SJSA1 (cell line): ENCODE results near the gene MSI2. TPM values are rescaled to one million over a fixed set of nuclear protein-coding genes. Genes with fewer than 3 reads are reported as not detected.

ENCODE experiments used
- DNase-seq, 2 experiments: peaks; one replicate each; pipeline ENCODE4 v3.0.0-alpha.2; 2015 to 2020; ENCODE audit warnings: low spot score in 2 of 2, low read depth in 1 of 2
- H3K27ac ChIP-seq: fragments of 250-450 bp; sonication (Bioruptor Pico); 2 replicates; pipeline ENCODE4 v1.5.1; 2020; ENCODE audit warnings: mild to moderate bottlenecking, moderate library complexity
- H3K27me3 ChIP-seq: fragments of 250-450 bp; sonication (Bioruptor Pico); replicated peaks from 2 replicates; pipeline ENCODE4 v1.5.1; 2020; ENCODE audit warnings: mild to moderate bottlenecking, moderate library complexity
- H3K36me3 ChIP-seq: fragments of 250-450 bp; sonication (Bioruptor Pico); 2 replicates; pipeline ENCODE4 v1.5.1; 2020; ENCODE audit warnings: mild to moderate bottlenecking
- H3K4me1 ChIP-seq: fragments of 250-450 bp; sonication (Bioruptor Pico); replicated peaks from 2 replicates; pipeline ENCODE4 v1.6.1; 2021; ENCODE audit warnings: mild to moderate bottlenecking
- H3K4me3 ChIP-seq: fragments of 250-450 bp; sonication (Bioruptor Pico); 2 replicates; pipeline ENCODE4 v1.5.1; 2020; ENCODE audit warnings: mild to moderate bottlenecking
- H3K9me3 ChIP-seq: fragments of 250-450 bp; sonication (Bioruptor Pico); replicated peaks from 2 replicates; pipeline ENCODE4 v1.5.1; 2020; ENCODE audit warnings: mild to moderate bottlenecking
- total RNA-seq: library from RNA; depleted of rRNA; stranded (reverse); fragments of >200 nt; shearing (Covaris generic); gene quantifications from 2 replicates; pipeline ENCODE4 v1.2.3, GENCODE V29; 2014

Gene MSI2
- total RNA-seq, 1 experiment from 2014 or later, result 39.8 TPM

GRCh38 chr17:57663326-57664070 is 407.2 kb downstream of the MSI2 start:
- DNase-seq, result no peak
- H3K4me3 ChIP-seq, result no peak overlapping the region
- H3K4me1 ChIP-seq, result peaks cover 19% of the 10 kb centered on the region

GRCh38 chr17:57665128-57665527 is 408.8 kb downstream of the MSI2 start:
- Histone ChIP-seq H3K27me3 (no peaks in the 10 kb centered on the region), H3K27ac (no peak overlapping the region), H3K4me3 (no peak overlapping the region), H3K9me3 (no peaks in the 10 kb centered on the region), H3K36me3 (no peaks in the 10 kb centered on the region), H3K4me1 (peaks cover 19% of the 10 kb centered on the region)
- peak in 1 of 2 experiments; percentile 33 for DNase-seq

More at GRCh38 chr17:57663326-57664070, 407.2 kb downstream of the MSI2 start:
- Histone ChIP-seq H3K9me3 (no peaks in the 10 kb centered on the region), H3K27ac (peak overlapping the region; percentile 89), H3K27me3 (no peaks in the 10 kb centered on the region), H3K36me3 (no peaks in the 10 kb centered on the region)

GRCh38 chr17:57665696-57666095 is 409.4 kb downstream of the MSI2 start:
- Histone ChIP-seq H3K36me3 (no peaks in the 10 kb centered on the region), H3K27ac (no peak overlapping the region), H3K4me1 (peaks cover 21% of the 10 kb centered on the region), H3K9me3 (no peaks in the 10 kb centered on the region), H3K4me3 (no peak overlapping the region), H3K27me3 (no peaks in the 10 kb centered on the region)
- DNase-seq, result peak in 1 of 2 experiments; percentile 46

- no peaks in the 10 kb centered on the region for H3K27me3 ChIP-seq
- no peak overlapping the region for H3K4me3 ChIP-seq
- DNase-seq, result peak in 1 of 2 experiments; percentile 34
- no peaks in the 10 kb centered on the region for H3K9me3 ChIP-seq
- peaks cover 27% of the 10 kb centered on the region for H3K4me1 ChIP-seq
- H3K27ac ChIP-seq, result no peak overlapping the region
- H3K36me3 ChIP-seq, result no peaks in the 10 kb centered on the region
These were observed 410.0 kb downstream of the MSI2 start for GRCh38 chr17:57666201-57666870.

GRCh38 chr17:57666946-57667345 is 410.6 kb downstream of the MSI2 start:
- no peaks in the 10 kb centered on the region for H3K36me3 ChIP-seq
- no peaks in the 10 kb centered on the region for H3K9me3 ChIP-seq
- no peaks in the 10 kb centered on the region for H3K27me3 ChIP-seq
- H3K4me3 ChIP-seq, result no peak overlapping the region
- peaks cover 33% of the 10 kb centered on the region for H3K4me1 ChIP-seq
- peak in 1 of 2 experiments; percentile 37 for DNase-seq
- no peak overlapping the region for H3K27ac ChIP-seq

GRCh38 chr17:57667461-57667923 is 411.2 kb downstream of the MSI2 start:
- no peak overlapping the region for H3K27ac ChIP-seq
- H3K4me1 ChIP-seq, result peaks cover 36% of the 10 kb centered on the region
- H3K27me3 ChIP-seq, result no peaks in the 10 kb centered on the region
- H3K9me3 ChIP-seq, result no peaks in the 10 kb centered on the region
- H3K4me3 ChIP-seq, result no peak overlapping the region
- peak in 1 of 2 experiments; percentile 44 for DNase-seq
- H3K36me3 ChIP-seq, result no peaks in the 10 kb centered on the region

- no peaks in the 10 kb centered on the region for H3K36me3 ChIP-seq
- H3K27me3 ChIP-seq, result no peaks in the 10 kb centered on the region
- H3K9me3 ChIP-seq, result no peaks in the 10 kb centered on the region
- H3K4me1 ChIP-seq, result peaks cover 31% of the 10 kb centered on the region
- no peak overlapping the region for H3K4me3 ChIP-seq
- H3K27ac ChIP-seq, result no peak overlapping the region
- peak in 1 of 2 experiments; percentile 8 for DNase-seq
These were observed 412.0 kb downstream of the MSI2 start for GRCh38 chr17:57668332-57668731.

GRCh38 chr17:57669671-57670529 is 413.6 kb downstream of the MSI2 start:
- peak in 1 of 2 experiments; percentile 31 for DNase-seq
- H3K27ac ChIP-seq, result no peak overlapping the region
- H3K4me1 ChIP-seq, result peaks cover 24% of the 10 kb centered on the region
- H3K36me3 ChIP-seq, result no peaks in the 10 kb centered on the region
- no peak overlapping the region for H3K4me3 ChIP-seq
- H3K9me3 ChIP-seq, result no peaks in the 10 kb centered on the region
- H3K27me3 ChIP-seq, result no peaks in the 10 kb centered on the region

- H3K27ac ChIP-seq, result no peak overlapping the region
These were observed 414.6 kb downstream of the MSI2 start for GRCh38 chr17:57670769-57671569.

GRCh38 chr17:57671667-57672632 is 415.6 kb downstream of the MSI2 start:
- Histone ChIP-seq H3K36me3 (no peaks in the 10 kb centered on the region), H3K4me3 (no peak overlapping the region), H3K27ac (no peak overlapping the region)

More at GRCh38 chr17:57670769-57671569, 414.6 kb downstream of the MSI2 start:
- Histone ChIP-seq H3K36me3 (no peaks in the 10 kb centered on the region), H3K4me1 (peaks cover 21% of the 10 kb centered on the region), H3K27me3 (no peaks in the 10 kb centered on the region), H3K9me3 (no peaks in the 10 kb centered on the region), H3K4me3 (no peak overlapping the region)
- DNase-seq, result peak; percentile 28 to 54

GRCh38 chr17:57672971-57673370 is 416.6 kb downstream of the MSI2 start:
- Histone ChIP-seq H3K9me3 (no peaks in the 10 kb centered on the region), H3K4me3 (no peak overlapping the region), H3K27me3 (no peaks in the 10 kb centered on the region), H3K4me1 (peaks cover 21% of the 10 kb centered on the region), H3K36me3 (no peaks in the 10 kb centered on the region), H3K27ac (no peak overlapping the region)
- DNase-seq, result peak in 1 of 2 experiments; percentile 33

More at GRCh38 chr17:57671667-57672632, 415.6 kb downstream of the MSI2 start:
- H3K4me1 ChIP-seq, result peaks cover 21% of the 10 kb centered on the region
- peak; percentile 86 to 88 for DNase-seq
- H3K9me3 ChIP-seq, result no peaks in the 10 kb centered on the region
- H3K27me3 ChIP-seq, result no peaks in the 10 kb centered on the region

- Histone ChIP-seq H3K4me1 (peaks cover 21% of the 10 kb centered on the region), H3K4me3 (no peak overlapping the region)
These were observed 418.6 kb downstream of the MSI2 start for GRCh38 chr17:57674894-57675293.

More at GRCh38 chr17:57674894-57675293, 418.6 kb downstream of the MSI2 start:
- no peaks in the 10 kb centered on the region for H3K27me3 ChIP-seq
- H3K27ac ChIP-seq, result no peak overlapping the region
- no peaks in the 10 kb centered on the region for H3K9me3 ChIP-seq
- peak in 1 of 2 experiments; percentile 43 for DNase-seq
- no peaks in the 10 kb centered on the region for H3K36me3 ChIP-seq
